22Rv1 (cell line): ENCODE measurements around the gene ZNF217.

Source experiments
- CTCF ChIP-seq: fragments of 450-650 bp; IDR thresholded peaks from 2 replicates; pipeline ENCODE4 v1.5.1; 2017; ENCODE audit warnings: mild to moderate bottlenecking
- ZFX ChIP-seq: fragments of 450-650 bp; IDR thresholded peaks from 2 replicates; pipeline ENCODE4 v1.6.1; 2017; ENCODE audit warnings: antibody characterized with exemption, borderline replicate concordance

GRCh38 chr20:53574259-53574789 lies 19.3 kb downstream of the ZNF217 start:
- TF ChIP-seq CTCF (no peak), ZFX (no peak)
